Heart left ventricle (tissue), 16 donors: ENCODE measurements around the gene SLC6A11. TPM values are rescaled to one million over a fixed set of nuclear protein-coding genes. Genes with fewer than 3 reads are reported as not detected.

Source experiments
- ATAC-seq, 4 donors: fragments of 200-7000 bp; cut with Tn5 transposase; one replicate each; pipeline ENCODE4 v1.9.1; 2020 to 2022; ENCODE audit warnings: moderate library complexity in 4 of 4, mild to moderate bottlenecking in 3 of 4, moderate number of reproducible peaks in 1 of 4
- DNase-seq, 5 donors: peaks; one replicate each; pipeline ENCODE4 v3.0.0-alpha.2; 2020
- H3K27ac ChIP-seq, 12 donors: fragments of 200-600 bp; sonication (generic) in 4 of 12; one replicate each; pipeline versions ENCODE4 v1.5.0 to v1.8.0; 2016 to 2022; ENCODE audit warnings: mild to moderate bottlenecking in 2 of 12
- H3K27me3 ChIP-seq, 9 donors: fragments of 200-600 bp; sonication (generic) in 2 of 9; one replicate each; pipeline versions ENCODE4 v1.5.1 to v1.8.0; 2016 to 2022; ENCODE audit warnings: mild to moderate bottlenecking in 3 of 9
- H3K36me3 ChIP-seq, 9 donors: fragments of 200-600 bp; sonication (generic) in 2 of 9; one replicate each; pipeline versions ENCODE4 v1.5.0 to v1.8.0; 2018 to 2022; ENCODE audit warnings: mild to moderate bottlenecking in 2 of 9
- H3K4me1 ChIP-seq, 12 donors: fragments of 200-600 bp; sonication (generic) in 4 of 12; one replicate each; pipeline versions ENCODE4 v1.5.0 to v1.8.0; 2016 to 2022; ENCODE audit warnings: mild to moderate bottlenecking in 3 of 12
- H3K4me3 ChIP-seq, 12 donors: fragments of 200-600 bp; sonication (generic) in 4 of 12; one replicate each; pipeline versions ENCODE4 v1.5.0 to v1.8.0; 2017 to 2022; ENCODE audit warnings: mild to moderate bottlenecking in 9 of 12, moderate library complexity in 4 of 12
- H3K9me3 ChIP-seq, 12 donors: fragments of 200-600 bp; sonication (generic) in 4 of 12; one replicate each; pipeline versions ENCODE4 v1.5.0 to v1.8.0; 2016 to 2022; ENCODE audit warnings: mild to moderate bottlenecking in 1 of 12
- CTCF ChIP-seq, 12 donors: fragments of 200-600 bp; sonication (generic) in 4 of 12; IDR thresholded peaks; one replicate each; pipeline versions ENCODE4 v1.5.0 to v1.8.0; 2018 to 2022; ENCODE audit warnings: antibody characterized with exemption in 12 of 12, mild to moderate bottlenecking in 5 of 12
- POLR2A ChIP-seq, 2 donors: fragments of 450-650 bp; IDR thresholded peaks; one replicate each; pipeline ENCODE4 v1.6.1; 2017; ENCODE audit warnings: antibody characterized with exemption in 2 of 2, mild to moderate bottlenecking in 2 of 2, moderate library complexity in 2 of 2
- WGBS, 4 donors: extraction: QIAGEN DNeasy Blood & Tissue Kit in 2 of 4; methylation state at CpG; one replicate each; pipeline versions ENCODE4 v1.1.5 to v1.1.7; 2013 to 2018; 5-methylcytosine and 5-hydroxymethylcytosine counted together
- intact Hi-C, 10 donors: fragments of 100-400 bp; cut with DNase I; formaldehyde crosslinking; loops; one replicate each; pipeline versions ENCODE4 v1.11.1 to v1.14.2; 2022
- polyA plus RNA-seq, 2 donors: library from polyadenylated mRNA; stranded (reverse); fragments of 200-250 nt; gene quantifications; one replicate each; pipeline ENCODE4 v1.2.3, GENCODE V29; 2013
- total RNA-seq, 9 donors: library from RNA; depleted of rRNA in 2 of 9; stranded (reverse); fragments of >200 nt in 2 of 9; fragmentation: NEBNext Ultra II Directional in 3 of 9; extraction: Animal tissue kit (Norgen Biotek cat#: 25700) in 3 of 9; gene quantifications; one replicate each; pipeline versions ENCODE4 v1.1.0 to v1.2.4, GENCODE V29; 2016 to 2023
- donor health status: ischemic (EF 13 %, LVEDD 7.1; RV severe dilation, severe dysfunction).
- donor health status: healthy with polysubstance abuse.
- donor health status: DM: no; HTN: yes; CAD: no.
- donor health status: DM: no; HTN: no; CAD: no.
- donor health status: ischemic (EF 25% LVEDD 6.9; RV normal size, moderate dysfunction).
- donor health status: ischemic (EF 25% LVEDD 5.7; RV mildly dilated, moderate dysfunction).
- donor health status: healthy.
- donor health status: DM: yes; HTN: yes; CAD: no.
- donor health status: ischemic (EF 35%, LVEDD 5.7; RV mildly dilated, moderate dysfunction).
- donor health status: nonischemic (EF 11% LVEDD 7.7; RV severe dilation, severe dysfunction).
- donor health status: DM: yes; HTN: yes; CAD: no.
- donor health status: PGD.
- donor health status: ischemic (EF 29% LVEDD 5.4; RV normal size, mild dysfunction).
- donor health status: nonischemic (EF 23%, LVEDD 6.1; RV moderate dilation, normal function).

The SLC6A11 gene
- total and polyA plus RNA-seq, 11 donors = not detected

GRCh38 chr3:10919636-10920035 lies 103.6 kb downstream of the SLC6A11 start:
- Histone ChIP-seq H3K27ac (no peak overlapping the region), H3K4me1 (no peaks in the 10 kb centered on the region), H3K4me3 (no peak overlapping the region), H3K9me3 (peaks cover 0 to 35% (median 3%) of the 10 kb centered on the region in 12 donors), H3K36me3 (no peaks in the 10 kb centered on the region), H3K27me3 (peaks cover 0 to 17% (median 0%) of the 10 kb centered on the region in 9 donors)
- ATAC-seq = no peak
- DNase-seq = no peak
- 59 to 70% (median 65%) methylated on average over 5 of the region's 5 CpGs for WGBS, 4 donors
- intact Hi-C loops = no loop called here
- no peak for TF ChIP-seq CTCF (IDR thresholded peaks at IDR 0.05)
- TF ChIP-seq POLR2A (IDR thresholded peaks at IDR 0.05) = no peak

- H3K36me3 ChIP-seq = no peaks in the 10 kb centered on the region
- 86 to 89% (median 88%) methylated on average over 14 of the region's 14 CpGs for WGBS, 4 donors
- intact Hi-C loops = no loop called here
These were observed 109.6 kb downstream of the SLC6A11 start for GRCh38 chr3:10925436-10926255.

GRCh38 chr3:10926256-10926810 lies 110.3 kb downstream of the SLC6A11 start:
- Histone ChIP-seq H3K36me3 (no peaks in the 10 kb centered on the region), H3K4me3 (no peak overlapping the region), H3K27me3 (peaks cover 0 to 8% (median 0%) of the 10 kb centered on the region in 9 donors), H3K27ac (no peak overlapping the region), H3K9me3 (peaks cover 0 to 29% (median 3%) of the 10 kb centered on the region in 12 donors), H3K4me1 (peaks cover 0 to 9% (median 0%) of the 10 kb centered on the region in 12 donors)
- DNase-seq = no peak
- intact Hi-C loops = no loop called here
- WGBS, 4 donors = 87 to 90% (median 88%) methylated on average over 13 of the region's 13 CpGs
- peak in 2 of 4 donors; percentile 8 to 31 for ATAC-seq
- TF ChIP-seq CTCF (IDR thresholded peaks at IDR 0.05) (no peak), POLR2A (IDR thresholded peaks at IDR 0.05) (no peak)

More at GRCh38 chr3:10925436-10926255, 109.6 kb downstream of the SLC6A11 start:
- Histone ChIP-seq H3K4me1 (peaks cover 0 to 9% (median 0%) of the 10 kb centered on the region in 12 donors), H3K4me3 (no peak overlapping the region), H3K27me3 (peaks cover 0 to 10% (median 0%) of the 10 kb centered on the region in 9 donors), H3K9me3 (peaks cover 0 to 34% (median 3%) of the 10 kb centered on the region in 12 donors), H3K27ac (no peak overlapping the region)
- ATAC-seq (no peak), DNase-seq (no peak)
- TF ChIP-seq POLR2A (IDR thresholded peaks at IDR 0.05) (no peak), CTCF (IDR thresholded peaks at IDR 0.05) (no peak)

GRCh38 chr3:10926811-10927521 lies 110.9 kb downstream of the SLC6A11 start:
- Histone ChIP-seq H3K36me3 (no peaks in the 10 kb centered on the region), H3K9me3 (peaks cover 0 to 23% (median under 1%) of the 10 kb centered on the region in 12 donors), H3K4me1 (peaks cover 0 to 9% (median 0%) of the 10 kb centered on the region in 12 donors), H3K4me3 (no peak overlapping the region), H3K27me3 (peaks cover 0 to 8% (median 0%) of the 10 kb centered on the region in 9 donors), H3K27ac (no peak overlapping the region)
- intact Hi-C loops = no loop called here
- TF ChIP-seq POLR2A (IDR thresholded peaks at IDR 0.05) = no peak
- TF ChIP-seq CTCF (IDR thresholded peaks at IDR 0.05) = no peak
- WGBS, 4 donors = 59 to 78% (median 62%) methylated on average over 16 of the region's 16 CpGs
- ATAC-seq (peak in 3 of 4 donors; percentile 31 to 59 (median 56)), DNase-seq (no peak)
